A549 (cell line): ENCODE measurements around the gene TMEM119. TPM values are rescaled to one million over a fixed set of nuclear protein-coding genes. Genes with fewer than 3 reads are reported as not detected.

Source experiments
- ATAC-seq, 2 experiments: fragments of 200-7000 bp in 1 of 2; fragments of >200 bp in 1 of 2; cut with Nextera tagmentation in 1 of 2; cut with Tn5 transposase in 1 of 2; 3 replicates each; pipeline versions ENCODE4 v1.8.0 to v1.9.1; 2018 to 2020; ENCODE audit warnings: mild to moderate bottlenecking in 1 of 2, moderate library complexity in 1 of 2
- CTCF ChIA-PET: fragments of 300-600 bp; sonication (Branson Sonifier 250); formaldehyde crosslinking; extraction: SDS; loops from one replicate; lab custom pipeline; 2021; ENCODE audit warnings: antibody characterized with exemption, inconsistent platforms; lab: Yijun Ruan, JAX
- POLR2A ChIA-PET: fragments of 350-600 bp; formaldehyde crosslinking; extraction: SDS; loops from one replicate; lab custom pipeline; 2021; ENCODE audit warnings: antibody characterized with exemption, inconsistent platforms; lab: Yijun Ruan, JAX
- DNase-seq, 2 experiments: peaks; one replicate each; pipeline versions ENCODE4 v3.0.0 to v3.0.0-alpha.2; 2011 to 2016; ENCODE audit warnings: low read depth in 1 of 2, low spot score in 1 of 2
- FAIRE-seq: peaks from 2 replicates; lab custom pipeline; 2011; peaks lifted over from hg19 to GRCh38; lab: Jason Lieb, UNC
- H3K27ac ChIP-seq, 2 experiments: fragments of >200 bp; sonication (Bioruptor Twin); formaldehyde crosslinking; 3 replicates each; pipeline ENCODE4 v1.5.1; 2016 to 2017
- H3K4me1 ChIP-seq: fragments of >200 bp; sonication (Bioruptor Twin); formaldehyde crosslinking; 3 replicates; pipeline ENCODE4 v1.6.1; 2016
- H3K4me2 ChIP-seq: fragments of >200 bp; sonication (Bioruptor Twin); formaldehyde crosslinking; 3 replicates; pipeline ENCODE4 v1.6.1; 2016
- H3K4me3 ChIP-seq: fragments of >200 bp; sonication (Bioruptor Twin); formaldehyde crosslinking; 3 replicates; pipeline ENCODE4 v1.5.1; 2016
- H3K9me3 ChIP-seq: fragments of >200 bp; sonication (Bioruptor Twin); formaldehyde crosslinking; 3 replicates; pipeline ENCODE4 v1.6.1; 2016
- CBX8 ChIP-seq: fragments of 200-600 bp; sonication (generic); IDR thresholded peaks from 2 replicates; pipeline ENCODE4 v1.6.1; 2016
- CEBPB ChIP-seq, 2 experiments: fragments of >200 bp in 1 of 2; sonication (Bioruptor Twin) in 1 of 2; formaldehyde crosslinking in 1 of 2; IDR thresholded peaks; 2 replicates each; pipeline ENCODE4 v1.6.1; 2012 to 2016
- EHMT2 ChIP-seq: fragments of 200-600 bp; sonication (generic); IDR thresholded peaks from 2 replicates; pipeline ENCODE4 v1.6.1; 2016; ENCODE audit warnings: antibody characterized with exemption, low read depth, mild to moderate bottlenecking, moderate library complexity
- ESRRA ChIP-seq: fragments of 150-350 bp; IDR thresholded peaks from 2 replicates; pipeline ENCODE4 v1.6.1; 2014; ENCODE audit warnings: mild to moderate bottlenecking, low read length, borderline replicate concordance
- FOSL2 ChIP-seq, 2 experiments: fragments of 450-650 bp in 1 of 2; fragments of >200 bp in 1 of 2; sonication (Bioruptor Twin) in 1 of 2; formaldehyde crosslinking; IDR thresholded peaks; 2 replicates each; pipeline versions ENCODE4 v1.5.0 to v1.6.1; 2016 to 2020; ENCODE audit warnings: mild to moderate bottlenecking in 1 of 2, moderate library complexity in 1 of 2
- FOXS1 ChIP-seq: fragments of 250-450 bp; sonication (Bioruptor Pico); IDR thresholded peaks from 2 replicates; pipeline ENCODE4 v1.5.0; 2020; ENCODE audit warnings: mild to moderate bottlenecking, moderate library complexity
- HEYL ChIP-seq: fragments of 250-450 bp; sonication (Bioruptor Pico); IDR thresholded peaks from 2 replicates; pipeline ENCODE4 v1.8.0; 2021; ENCODE audit warnings: mild to moderate bottlenecking, moderate library complexity
- JUN ChIP-seq, 2 experiments: fragments of >200 bp; sonication (Bioruptor Twin); formaldehyde crosslinking; IDR thresholded peaks; 2 replicates in 1 of 2; 3 replicates in 1 of 2; pipeline ENCODE4 v1.6.1; 2016 to 2017
- JUNB ChIP-seq: fragments of >200 bp; sonication (Bioruptor Twin); formaldehyde crosslinking; IDR thresholded peaks from 2 replicates; pipeline ENCODE4 v1.6.1; 2016
- KDM1A ChIP-seq: fragments of 200-600 bp; sonication (generic); IDR thresholded peaks from 2 replicates; pipeline ENCODE4 v1.6.1; 2016; ENCODE audit warnings: low read depth, mild to moderate bottlenecking
- KDM5A ChIP-seq: fragments of 200-600 bp; sonication (generic); IDR thresholded peaks from 2 replicates; pipeline ENCODE4 v1.6.1; 2016; ENCODE audit warnings: antibody characterized with exemption, mild to moderate bottlenecking
- MAFK ChIP-seq: fragments of 450-650 bp; IDR thresholded peaks from 2 replicates; pipeline ENCODE4 v1.6.1; 2014; ENCODE audit not compliant: partially characterized antibody
- SREBF2 ChIP-seq: fragments of 450-650 bp; IDR thresholded peaks from 2 replicates; pipeline ENCODE4 v1.6.1; 2014; ENCODE audit warnings: mild to moderate bottlenecking, moderate library complexity
- TFCP2L1 ChIP-seq: fragments of 250-450 bp; sonication (Bioruptor Pico); IDR thresholded peaks from 2 replicates; pipeline ENCODE4 v1.5.0; 2021; ENCODE audit warnings: mild to moderate bottlenecking
- ZC3H11A ChIP-seq: fragments of 450-650 bp; IDR thresholded peaks from 2 replicates; pipeline ENCODE4 v1.6.1; 2014; ENCODE audit warnings: antibody characterized with exemption, mild to moderate bottlenecking
- ZNF302 ChIP-seq: fragments of 250-450 bp; sonication (Bioruptor Pico); IDR thresholded peaks from 2 replicates; pipeline ENCODE4 v1.9.0; 2021; ENCODE audit warnings: inconsistent platforms, mild to moderate bottlenecking, moderate library complexity
- WGBS: methylation state at CpG from one replicate; pipeline ENCODE4 v1.1.6; 2017; ENCODE audit errors: missing lambda C conversion rate; 5-methylcytosine and 5-hydroxymethylcytosine counted together
- polyA plus RNA-seq, 4 experiments: library from polyadenylated mRNA; depleted of rRNA in 3 of 4; stranded (reverse); fragments of >200 nt; fragmentation: RNase III in 1 of 4; extraction: RNeasy Plus Mini Kit Qiagen cat#74134 plus additional on column Dnase treatment in 1 of 4; gene quantifications; 2 replicates in 3 of 4; 3 replicates in 1 of 4; pipeline ENCODE4 v1.2.3, GENCODE V29; 2011 to 2017
- TF ChIP-seq, protein P1 (sequence below): fragments of 250-450 bp; sonication (Bioruptor Pico); IDR thresholded peaks from 2 replicates; pipeline ENCODE4 v1.5.0; 2021; ENCODE audit warnings: mild to moderate bottlenecking, moderate library complexity, borderline replicate concordance
- TF ChIP-seq, protein P2 (sequence below): IDR thresholded peaks from 2 replicates; pipeline ENCODE4 v1.6.1; 2012
- TF ChIP-seq, protein P3 (sequence below): fragments of 250-450 bp; sonication (Bioruptor Pico); IDR thresholded peaks from 2 replicates; pipeline ENCODE4 v1.5.0; 2020; ENCODE audit warnings: low read depth, mild to moderate bottlenecking, moderate library complexity
- TF ChIP-seq, protein P4 (sequence below): IDR thresholded peaks from 2 replicates; pipeline ENCODE4 v1.6.1; 2012
- TF ChIP-seq, protein P5 (sequence below): fragments of >200 bp; sonication (Bioruptor Twin); formaldehyde crosslinking; IDR thresholded peaks from 3 replicates; pipeline ENCODE4 v1.6.1; 2016

The TMEM119 gene
- polyA plus RNA-seq, 2 of the 4 experiments (the other 2 are of a cell fraction) = not detected

DNA sequence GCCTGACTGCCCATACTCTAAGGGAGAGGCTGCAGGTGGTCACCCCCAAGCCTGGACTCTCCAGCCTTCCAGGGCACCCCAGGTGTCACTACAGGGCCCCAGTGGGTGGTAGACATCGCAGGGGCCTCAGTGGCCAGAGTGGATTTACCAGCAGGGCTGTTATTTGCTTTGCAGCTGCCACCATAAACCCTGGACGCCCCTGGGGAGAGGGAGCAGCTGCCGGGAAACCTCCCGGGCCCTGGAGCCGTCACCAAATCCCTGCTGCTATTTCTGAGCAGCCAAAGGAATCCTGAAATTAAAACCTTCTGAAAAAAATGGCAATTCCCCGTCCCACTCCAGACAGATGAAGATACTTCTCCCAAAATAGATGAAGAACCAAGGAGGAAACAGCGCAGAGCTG is 13.9 kb downstream of the TMEM119 start:
- CTCF ChIA-PET = interaction anchor here (1.1 to 3.4 kb wide), 4 partner anchors 13 to 33 kb away, joined by 3 to 17 read pairs (median 8); no protein-coding TSS in a partner anchor
- POLR2A ChIA-PET = no interaction called here
- peak in 1 of 2 experiments; percentile 13; a peak in 3 of 6 replicates for ATAC-seq

DNA sequence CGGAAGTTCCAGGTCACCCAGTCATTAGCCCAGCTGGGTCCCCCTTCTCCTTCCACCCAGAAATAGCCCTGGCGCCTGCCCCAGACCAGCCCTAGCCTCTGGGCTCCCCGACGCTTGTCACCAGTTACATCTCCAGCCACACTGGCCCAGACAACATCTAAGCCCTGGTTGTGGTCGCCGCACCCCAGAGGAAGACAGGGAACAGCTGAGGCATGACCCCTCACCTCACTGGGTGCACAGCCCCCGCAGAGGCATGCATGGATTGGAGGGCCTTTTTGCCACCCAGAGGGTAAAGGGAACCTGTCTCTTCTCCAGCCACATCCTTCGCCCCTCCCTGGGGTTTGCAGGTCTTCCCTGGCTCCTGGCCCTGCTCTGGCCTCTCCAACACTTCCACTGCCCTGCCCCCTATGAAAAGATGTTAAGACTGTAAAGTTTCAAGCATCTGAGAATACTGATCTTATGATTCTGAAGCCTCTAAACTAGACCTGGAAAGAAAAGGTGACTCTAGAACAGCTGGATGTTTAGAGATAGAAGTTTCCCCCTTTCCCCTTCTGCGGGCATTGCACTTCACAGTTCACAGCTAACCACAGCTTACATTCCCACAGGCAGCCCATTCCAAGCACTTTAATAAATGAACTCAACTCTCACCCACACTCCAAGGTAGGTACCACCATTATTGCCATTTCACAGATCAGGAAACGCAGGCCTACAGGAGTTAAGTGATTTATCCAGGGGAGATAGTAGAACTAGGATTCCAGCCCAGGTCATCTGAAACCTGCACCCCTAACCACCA is 14.7 kb downstream of the TMEM119 start:
- no peak for FAIRE-seq
- ChIA-PET POLR2A (no interaction called here), CTCF (interaction anchor here (1.4 to 3.4 kb wide), 5 partner anchors 12 to 221 kb away, joined by 3 to 17 read pairs (median 4); no protein-coding TSS in a partner anchor)
- H3K4me2 ChIP-seq = no peak overlapping the region
- WGBS = 74% methylated on average over 10 of the region's 10 CpGs
- H3K4me1 ChIP-seq = no peaks in the 10 kb centered on the region
- no peak for DNase-seq
- no peak overlapping the region for H3K27ac ChIP-seq
- TF ChIP-seq FOXS1 = no peak
- H3K9me3 ChIP-seq = no peaks in the 10 kb centered on the region
- H3K4me3 ChIP-seq = no peak overlapping the region
- ATAC-seq = peak; percentile 11 to 17; a peak in 1 of 6 replicates

More for the DNA sequence above, 13.9 kb downstream of the TMEM119 start:
- Histone ChIP-seq H3K4me1 (no peaks in the 10 kb centered on the region), H3K4me2 (no peak overlapping the region), H3K27ac (no peak overlapping the region), H3K4me3 (no peak overlapping the region), H3K9me3 (no peaks in the 10 kb centered on the region)
- DNase-seq (no peak), FAIRE-seq (no peak)
- WGBS = 50% methylated on average over 6 of the region's 7 CpGs
- no peak for TF ChIP-seq TFCP2L1 (CRISPR knock-in tag)
- TF ChIP-seq ZNF302 (CRISPR knock-in tag) = no peak
- no peak for TF ChIP-seq FOSL2 (IDR thresholded peaks at IDR 0.05)
- TF ChIP-seq FOSL2 (CRISPR knock-in tag; IDR thresholded peaks at IDR 0.05) = no peak
- TF ChIP-seq, protein P1, sequence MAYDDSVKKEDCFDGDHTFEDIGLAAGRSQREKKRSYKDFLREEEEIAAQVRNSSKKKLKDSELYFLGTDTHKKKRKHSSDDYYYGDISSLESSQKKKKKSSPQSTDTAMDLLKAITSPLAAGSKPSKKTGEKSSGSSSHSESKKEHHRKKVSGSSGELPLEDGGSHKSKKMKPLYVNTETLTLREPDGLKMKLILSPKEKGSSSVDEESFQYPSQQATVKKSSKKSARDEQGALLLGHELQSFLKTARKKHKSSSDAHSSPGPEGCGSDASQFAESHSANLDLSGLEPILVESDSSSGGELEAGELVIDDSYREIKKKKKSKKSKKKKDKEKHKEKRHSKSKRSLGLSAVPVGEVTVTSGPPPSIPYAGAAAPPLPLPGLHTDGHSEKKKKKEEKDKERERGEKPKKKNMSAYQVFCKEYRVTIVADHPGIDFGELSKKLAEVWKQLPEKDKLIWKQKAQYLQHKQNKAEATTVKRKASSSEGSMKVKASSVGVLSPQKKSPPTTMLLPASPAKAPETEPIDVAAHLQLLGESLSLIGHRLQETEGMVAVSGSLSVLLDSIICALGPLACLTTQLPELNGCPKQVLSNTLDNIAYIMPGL (CRISPR knock-in tag) = no peak
- TF ChIP-seq, all 56 proteins: peak for 0

DNA sequence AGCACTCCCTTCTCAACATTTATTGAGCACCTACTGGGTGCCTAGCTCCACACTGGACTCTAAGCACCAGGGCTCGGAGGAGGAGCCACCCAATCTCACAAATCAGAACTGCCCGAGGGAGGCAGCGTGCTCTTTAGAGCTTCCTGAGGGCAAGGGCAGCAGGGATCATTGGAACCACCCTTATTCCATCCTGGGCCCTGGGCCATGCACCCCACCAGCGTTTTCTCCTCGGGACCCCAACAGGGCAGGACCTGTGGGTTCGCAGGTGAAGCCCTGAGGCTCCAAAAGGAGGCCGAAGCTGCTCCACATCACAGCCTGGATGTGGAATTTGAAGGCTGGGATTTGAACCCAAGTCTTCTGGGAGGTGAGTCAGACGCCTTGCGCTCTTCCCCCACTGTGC is 15.4 kb downstream of the TMEM119 start:
- FAIRE-seq (no peak), ATAC-seq (no peak)
- POLR2A ChIA-PET = no interaction called here
- no peak for TF ChIP-seq HEYL
- TF ChIP-seq ESRRA = no peak
- TF ChIP-seq CEBPB (IDR thresholded peaks at IDR 0.05) = no peak
- no peak for TF ChIP-seq EHMT2
- no peak for TF ChIP-seq JUNB
- no peak for TF ChIP-seq ZC3H11A
- no peak for TF ChIP-seq FOXS1
- TF ChIP-seq SREBF2 = no peak
- TF ChIP-seq, protein P2, sequence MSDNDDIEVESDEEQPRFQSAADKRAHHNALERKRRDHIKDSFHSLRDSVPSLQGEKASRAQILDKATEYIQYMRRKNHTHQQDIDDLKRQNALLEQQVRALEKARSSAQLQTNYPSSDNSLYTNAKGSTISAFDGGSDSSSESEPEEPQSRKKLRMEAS = no peak
- TF ChIP-seq KDM5A = no peak
- TF ChIP-seq, all 56 proteins: peak for 0
- Histone ChIP-seq H3K9me3 (no peaks in the 10 kb centered on the region), H3K27ac (no peak overlapping the region), H3K4me2 (no peak overlapping the region), H3K4me3 (no peak overlapping the region), H3K4me1 (no peaks in the 10 kb centered on the region)
- CTCF ChIA-PET = interaction anchor here (1.4 to 3.4 kb wide), 4 partner anchors 12 to 222 kb away, joined by 4 to 17 read pairs (median 8); no protein-coding TSS in a partner anchor
- 46% methylated on average over 9 of the region's 9 CpGs for WGBS
- DNase-seq = no peak

DNA sequence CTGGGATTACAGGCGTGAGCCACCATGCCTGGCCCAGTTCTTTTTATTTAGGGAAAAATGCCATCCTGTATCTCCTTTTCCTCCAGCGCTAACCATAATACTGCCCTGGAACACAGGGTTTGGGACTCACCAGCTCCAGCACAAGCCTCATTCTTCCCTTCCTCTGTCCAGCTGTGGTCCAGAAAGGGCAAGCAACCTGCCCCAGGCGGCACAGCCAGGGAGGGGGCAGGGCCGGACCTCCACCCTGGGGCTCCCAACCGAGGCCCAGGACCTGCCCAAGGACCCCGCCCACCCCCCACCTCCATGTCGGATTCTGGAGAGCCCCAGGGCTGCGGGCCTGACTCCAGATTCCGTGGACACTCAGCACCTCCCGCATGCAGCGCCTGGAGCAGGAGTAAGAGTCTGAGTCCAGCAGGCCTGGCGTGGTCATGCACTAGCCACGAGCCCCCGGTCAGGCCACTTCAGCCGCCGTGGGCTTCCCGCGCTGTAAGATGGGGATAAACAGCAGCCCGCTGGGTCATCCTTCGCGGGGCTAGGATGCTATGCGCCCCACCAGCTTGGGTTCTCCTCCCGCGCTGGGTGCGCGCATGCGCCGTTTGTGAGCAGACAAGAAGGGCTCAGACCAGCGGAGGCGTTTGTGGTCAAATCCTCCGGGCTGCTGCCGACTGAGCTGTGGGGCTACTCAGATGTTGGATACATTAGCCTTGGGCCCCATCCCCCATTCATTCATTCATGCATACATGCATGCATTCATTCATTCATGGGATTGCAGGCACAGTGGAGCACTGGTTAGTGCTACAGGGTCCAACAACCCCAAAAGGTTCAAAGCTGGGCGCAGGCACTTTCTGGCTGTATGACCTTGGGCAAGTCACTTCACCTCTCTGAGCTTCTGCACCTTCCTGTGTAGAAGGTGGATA is 16.3 kb downstream of the TMEM119 start:
- H3K9me3 ChIP-seq = no peaks in the 10 kb centered on the region
- ChIA-PET POLR2A (no interaction called here), CTCF (interaction anchor here (1.4 to 3.4 kb wide), 4 partner anchors 11 to 223 kb away, joined by 4 to 17 read pairs (median 8); no protein-coding TSS in a partner anchor)
- DNase-seq (no peak), ATAC-seq (no peak), FAIRE-seq (no peak)
- WGBS = 79% methylated on average over 21 of the region's 33 CpGs
- no peaks in the 10 kb centered on the region for H3K4me1 ChIP-seq
- no peak overlapping the region for H3K4me2 ChIP-seq
- H3K4me3 ChIP-seq = no peak overlapping the region
- TF ChIP-seq JUN (IDR thresholded peaks at IDR 0.05) = no peak
- TF ChIP-seq, protein P3, sequence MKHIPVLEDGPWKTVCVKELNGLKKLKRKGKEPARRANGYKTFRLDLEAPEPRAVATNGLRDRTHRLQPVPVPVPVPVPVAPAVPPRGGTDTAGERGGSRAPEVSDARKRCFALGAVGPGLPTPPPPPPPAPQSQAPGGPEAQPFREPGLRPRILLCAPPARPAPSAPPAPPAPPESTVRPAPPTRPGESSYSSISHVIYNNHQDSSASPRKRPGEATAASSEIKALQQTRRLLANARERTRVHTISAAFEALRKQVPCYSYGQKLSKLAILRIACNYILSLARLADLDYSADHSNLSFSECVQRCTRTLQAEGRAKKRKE (CRISPR knock-in tag) = no peak
- no peak for TF ChIP-seq CBX8
- TF ChIP-seq KDM1A = no peak
- TF ChIP-seq, protein P4, sequence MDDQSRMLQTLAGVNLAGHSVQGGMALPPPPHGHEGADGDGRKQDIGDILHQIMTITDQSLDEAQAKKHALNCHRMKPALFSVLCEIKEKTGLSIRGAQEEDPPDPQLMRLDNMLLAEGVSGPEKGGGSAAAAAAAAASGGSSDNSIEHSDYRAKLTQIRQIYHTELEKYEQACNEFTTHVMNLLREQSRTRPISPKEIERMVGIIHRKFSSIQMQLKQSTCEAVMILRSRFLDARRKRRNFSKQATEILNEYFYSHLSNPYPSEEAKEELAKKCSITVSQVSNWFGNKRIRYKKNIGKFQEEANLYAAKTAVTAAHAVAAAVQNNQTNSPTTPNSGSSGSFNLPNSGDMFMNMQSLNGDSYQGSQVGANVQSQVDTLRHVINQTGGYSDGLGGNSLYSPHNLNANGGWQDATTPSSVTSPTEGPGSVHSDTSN = no peak
- TF ChIP-seq MAFK = no peak
- TF ChIP-seq, protein P5, sequence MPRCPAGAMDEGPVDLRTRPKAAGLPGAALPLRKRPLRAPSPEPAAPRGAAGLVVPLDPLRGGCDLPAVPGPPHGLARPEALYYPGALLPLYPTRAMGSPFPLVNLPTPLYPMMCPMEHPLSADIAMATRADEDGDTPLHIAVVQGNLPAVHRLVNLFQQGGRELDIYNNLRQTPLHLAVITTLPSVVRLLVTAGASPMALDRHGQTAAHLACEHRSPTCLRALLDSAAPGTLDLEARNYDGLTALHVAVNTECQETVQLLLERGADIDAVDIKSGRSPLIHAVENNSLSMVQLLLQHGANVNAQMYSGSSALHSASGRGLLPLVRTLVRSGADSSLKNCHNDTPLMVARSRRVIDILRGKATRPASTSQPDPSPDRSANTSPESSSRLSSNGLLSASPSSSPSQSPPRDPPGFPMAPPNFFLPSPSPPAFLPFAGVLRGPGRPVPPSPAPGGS = no peak
- no peak overlapping the region for H3K27ac ChIP-seq
